SK-N-SH (cell line): Measurements from ENCODE around the gene CSNK2B. TPM values are rescaled to one million over a fixed set of nuclear protein-coding genes. Genes with fewer than 3 reads are reported as not detected.
A peak's percentile ranks its signal among the peaks of the same experiment; 100 is the strongest.

ENCODE experiments used
- CTCF ChIA-PET: fragments of 300-600, 350-600 bp; formaldehyde crosslinking; extraction: SDS; loops from one replicate; lab custom pipeline; 2021; lab: Yijun Ruan, JAX
- POLR2A ChIA-PET: fragments of 350-600 bp; sonication (Branson Sonifier 250); formaldehyde crosslinking; extraction: SDS; loops from one replicate; lab custom pipeline; 2020; ENCODE audit warnings: antibody characterized with exemption, inconsistent platforms; lab: Yijun Ruan, JAX
- DNase-seq: peaks from one replicate; pipeline ENCODE4 v3.0.0; 2012
- H2AFZ ChIP-seq: fragments of 200-600 bp; sonication (generic); 2 replicates; pipeline ENCODE4 v1.8.1; 2016; ENCODE audit warnings: antibody characterized with exemption, mild to moderate bottlenecking, low read depth
- H3F3A ChIP-seq: fragments of 200-600 bp; sonication (generic); replicated peaks from 2 replicates; pipeline ENCODE3; 2016; ENCODE audit warnings: antibody characterized with exemption, mild to moderate bottlenecking; ENCODE audit not compliant: insufficient read depth
- H3K27ac ChIP-seq, 2 experiments: fragments of 200-500 bp in 1 of 2; fragments of 200-600 bp in 1 of 2; sonication (Bioruptor generic) in 1 of 2; sonication (generic), shearing (Covaris generic) in 1 of 2; 2 replicates each; pipeline versions ENCODE4 v1.5.1 to v1.6.1; 2014 to 2016; ENCODE audit warnings: low read depth in 2 of 2, inconsistent platforms in 1 of 2, low read length in 1 of 2, mild to moderate bottlenecking in 1 of 2, mixed read lengths in 1 of 2
- H3K27me3 ChIP-seq: fragments of 200-600 bp; sonication (generic), shearing (Covaris generic); 2 replicates; pipeline ENCODE4 v1.6.1; 2016; ENCODE audit warnings: mixed run types; ENCODE audit not compliant: insufficient read depth
- H3K36me3 ChIP-seq, 2 experiments: fragments of 200-500 bp in 1 of 2; fragments of 200-600 bp in 1 of 2; sonication (Bioruptor generic) in 1 of 2; sonication (generic) in 1 of 2; replicated peaks in 1 of 2; 2 replicates each; pipeline versions ENCODE3 to v1.5.1; 2014 to 2016; ENCODE audit warnings: low read length in 1 of 2, mild to moderate bottlenecking in 1 of 2; ENCODE audit not compliant: insufficient read depth in 2 of 2, control insufficient read depth in 1 of 2
- H3K4me1 ChIP-seq, 2 experiments: fragments of 200-500 bp in 1 of 2; fragments of 200-600 bp in 1 of 2; sonication (Bioruptor generic) in 1 of 2; sonication (generic), shearing (Covaris generic) in 1 of 2; 2 replicates each; pipeline versions ENCODE4 v1.5.1 to v1.6.1; 2014 to 2016; ENCODE audit warnings: low read depth in 1 of 2, low read length in 1 of 2, mixed run types in 1 of 2; ENCODE audit not compliant: insufficient read depth in 2 of 2, control insufficient read depth in 1 of 2
- H3K4me2 ChIP-seq: fragments of 200-600 bp; sonication (generic), shearing (Covaris generic); 2 replicates; pipeline ENCODE4 v1.6.1; 2017; ENCODE audit warnings: mixed run types
- H3K4me3 ChIP-seq, 2 experiments: fragments of 200-500 bp in 1 of 2; fragments of 200-600 bp in 1 of 2; sonication (Bioruptor generic) in 1 of 2; sonication (generic), shearing (Covaris generic) in 1 of 2; 2 replicates each; pipeline versions ENCODE4 v1.5.1 to v1.8.1; 2014 to 2016; ENCODE audit warnings: low read depth in 2 of 2, inconsistent platforms in 1 of 2, low read length in 1 of 2, mild to moderate bottlenecking in 1 of 2, mixed read lengths in 1 of 2, moderate library complexity in 1 of 2
- H3K79me2 ChIP-seq: fragments of 200-600 bp; sonication (generic); 2 replicates; pipeline ENCODE4 v1.8.1; 2017; ENCODE audit warnings: mild to moderate bottlenecking; ENCODE audit not compliant: insufficient read depth
- H3K9ac ChIP-seq: fragments of 200-600 bp; sonication (generic); 2 replicates; pipeline ENCODE4 v1.6.1; 2017; ENCODE audit warnings: mixed run types
- H3K9me2 ChIP-seq: fragments of 200-600 bp; sonication (generic); 2 replicates; pipeline ENCODE4 v1.6.1; 2017; ENCODE audit warnings: mixed run types
- H3K9me3 ChIP-seq: fragments of 200-600 bp; sonication (generic); 2 replicates; pipeline ENCODE4 v1.6.1; 2017; ENCODE audit warnings: mixed run types, mild to moderate bottlenecking, moderate library complexity
- H4K20me1 ChIP-seq: fragments of 200-600 bp; sonication (generic); 2 replicates; pipeline ENCODE4 v1.6.1; 2017; ENCODE audit warnings: mild to moderate bottlenecking, mixed run types; ENCODE audit not compliant: insufficient read depth
- CHD2 ChIP-seq: fragments of 150-350 bp; IDR thresholded peaks from 2 replicates; pipeline ENCODE4 v1.6.1; 2018; ENCODE audit warnings: low read length; ENCODE audit not compliant: partially characterized antibody
- FOXM1 ChIP-seq: IDR thresholded peaks from 2 replicates; pipeline ENCODE4 v1.4.0; 2012; ENCODE audit warnings: low read depth, mild to moderate bottlenecking
- IRF3 ChIP-seq: fragments of 150-350 bp; IDR thresholded peaks from 2 replicates; pipeline ENCODE4 v1.6.1; 2016; ENCODE audit warnings: mild to moderate bottlenecking, low read depth, low read length
- MXI1 ChIP-seq: IDR thresholded peaks from 2 replicates; pipeline ENCODE4 v1.6.1; 2012; ENCODE audit warnings: mild to moderate bottlenecking, low read depth, low read length, improper control_type of control experiment
- POLR2AphosphoS5 ChIP-seq: IDR thresholded peaks from 2 replicates; pipeline ENCODE4 v1.6.1; 2012; ENCODE audit warnings: low read depth, low read length
- RFX5 ChIP-seq: IDR thresholded peaks from 2 replicates; pipeline ENCODE4 v1.6.1; 2012; ENCODE audit warnings: mild to moderate bottlenecking, improper control_type of control experiment, low read length
- RXRA ChIP-seq: IDR thresholded peaks from 2 replicates; pipeline ENCODE4 v1.4.0; 2012; ENCODE audit warnings: low read depth, mild to moderate bottlenecking, borderline replicate concordance
- SIN3A ChIP-seq: IDR thresholded peaks from 2 replicates; pipeline ENCODE4 v1.6.1; 2012; ENCODE audit warnings: low read depth, mild to moderate bottlenecking, low read length, moderate library complexity, borderline replicate concordance
- TAF1 ChIP-seq: IDR thresholded peaks from 2 replicates; pipeline ENCODE4 v1.6.1; 2012; ENCODE audit warnings: low read depth, mild to moderate bottlenecking, low read length, moderate library complexity, borderline replicate concordance
- WGBS: methylation state at CpG from one replicate; pipeline ENCODE4 v1.1.6; 2017; ENCODE audit warnings: low lambda C conversion rate; 5-methylcytosine and 5-hydroxymethylcytosine counted together
- polyA plus RNA-seq, 3 experiments: library from polyadenylated mRNA; depleted of rRNA; stranded (reverse); fragments of >200 nt; gene quantifications; 2 replicates each; pipeline ENCODE4 v1.2.3, GENCODE V29; 2012

Gene CSNK2B
- polyA plus RNA-seq, 1 of the 3 experiments (the other 2 are of a cell fraction) = 101 TPM

- Histone ChIP-seq H3K36me3 (peaks cover 74 to 98% of the 10 kb centered on the region in 2 experiments), H3K9ac (no peak overlapping the region), H3F3A (peaks cover 20% of the 10 kb centered on the region), H3K4me2 (no peak overlapping the region), H3K79me2 (peaks cover 36% of the 10 kb centered on the region), H3K27me3 (no peaks in the 10 kb centered on the region), H3K27ac (no peak overlapping the region), H3K4me3 (no peak overlapping the region), H2AFZ (no peak overlapping the region), H3K9me3 (no peaks in the 10 kb centered on the region), H3K4me1 (no peaks in the 10 kb centered on the region; a peak in 1 of 4 replicates)
- POLR2A ChIA-PET = interaction anchor here (1.5 kb wide), 1 partner anchor 10 kb away, joined by 3 read pairs; the partner anchor contains the start of gene PRRC2A
- DNase-seq = peak; percentile 16
- TF ChIP-seq RXRA (no peak), POLR2AphosphoS5 (no peak), SIN3A (no peak), TAF1 (no peak), FOXM1 (no peak), CHD2 (no peak)
- TF ChIP-seq, all 33 proteins: peak for 0
- Histone ChIP-seq H4K20me1 (peaks cover 19% of the 10 kb centered on the region; the same call in 1 of the 2 replicates), H3K9me2 (no peaks in the 10 kb centered on the region)
- CTCF ChIA-PET = interaction anchor here (1.0 to 1.4 kb wide), 2 partner anchors 19 to 84 kb away, joined by 3 to 4 read pairs; partner anchors contain the start of gene ATP6V1G2
- WGBS = 96% methylated on average over 23 of the region's 25 CpGs
These were observed 35.5 kb upstream of the CSNK2B start for GRCh38 chr6:31630177-31630934.

- peaks cover 19% of the 10 kb centered on the region; the same call in 1 of the 2 replicates for H4K20me1 ChIP-seq
- TF ChIP-seq IRF3 (no peak), RFX5 (no peak), RXRA (no peak), MXI1 (no peak)
- peaks cover 27% of the 10 kb centered on the region; the same call in 1 of the 2 replicates for H3K79me2 ChIP-seq
- no peak overlapping the region for H2AFZ ChIP-seq
- H3K4me3 ChIP-seq = no peak overlapping the region
- ChIA-PET POLR2A (no interaction called here), CTCF (interaction anchor here (1.0 kb wide), 1 partner anchor 10 kb away, joined by 4 read pairs; no protein-coding TSS in a partner anchor)
- no peaks in the 10 kb centered on the region for H3K27me3 ChIP-seq
- WGBS = 96% methylated on average over 15 of the region's 16 CpGs
- DNase-seq = peak; percentile 34
- H3K9me2 ChIP-seq = no peaks in the 10 kb centered on the region
- peaks cover 65 to 98% of the 10 kb centered on the region in 2 experiments for H3K36me3 ChIP-seq
- peaks cover 27% of the 10 kb centered on the region for H3F3A ChIP-seq
- H3K4me2 ChIP-seq = no peak overlapping the region
- H3K9me3 ChIP-seq = no peaks in the 10 kb centered on the region
- no peaks in the 10 kb centered on the region; a peak in 1 of 4 replicates for H3K4me1 ChIP-seq
- H3K27ac ChIP-seq = no peak overlapping the region
- no peak overlapping the region for H3K9ac ChIP-seq
These were observed 34.7 kb upstream of the CSNK2B start for GRCh38 chr6:31631209-31631608.
